Mesenchymal stem cell (in vitro differentiated cells and primary cell): ENCODE results near the gene FMNL3.

Source experiments
- DNase-seq: peaks from one replicate; pipeline ENCODE4 v3.0.0-alpha.2; 2013
- H2AFZ ChIP-seq: one replicate; pipeline ENCODE4 v1.6.1; 2013; ENCODE audit warnings: low read depth, mild to moderate bottlenecking, control low read depth, inconsistent platforms, low read length, moderate library complexity
- H2AK5ac ChIP-seq: 2 replicates; pipeline ENCODE4 v1.6.1; 2013; ENCODE audit warnings: low read length, moderate library complexity, mild to moderate bottlenecking, inconsistent platforms; ENCODE audit not compliant: severe bottlenecking
- H2BK120ac ChIP-seq: one replicate; pipeline ENCODE4 v1.6.1; 2013; ENCODE audit warnings: low read depth, mild to moderate bottlenecking, inconsistent platforms, low read length, moderate library complexity
- H2BK12ac ChIP-seq, 2 experiments: one replicate each; pipeline ENCODE4 v1.6.1; 2013; ENCODE audit warnings: inconsistent platforms in 2 of 2, low read length in 2 of 2, mild to moderate bottlenecking in 2 of 2, moderate library complexity in 2 of 2, control low read depth in 1 of 2
- H2BK15ac ChIP-seq: one replicate; pipeline ENCODE4 v1.6.1; 2013; ENCODE audit warnings: mild to moderate bottlenecking, low read depth, inconsistent platforms; ENCODE audit not compliant: poor library complexity, severe bottlenecking
- H2BK5ac ChIP-seq: 2 replicates; pipeline ENCODE4 v1.6.1; 2013; ENCODE audit warnings: low read depth, mild to moderate bottlenecking, low read length, control low read depth, inconsistent platforms; ENCODE audit not compliant: poor library complexity, severe bottlenecking
- H3K14ac ChIP-seq, 2 experiments: one replicate each; pipeline ENCODE4 v1.6.1; 2013; ENCODE audit warnings: inconsistent platforms in 2 of 2, low read length in 2 of 2, control low read depth in 1 of 2, mild to moderate bottlenecking in 1 of 2, moderate library complexity in 1 of 2
- H3K18ac ChIP-seq, 2 experiments: one replicate each; pipeline ENCODE4 v1.6.1; 2013; ENCODE audit warnings: inconsistent platforms in 2 of 2, low read length in 2 of 2, control low read depth in 1 of 2, low read depth in 1 of 2, mild to moderate bottlenecking in 1 of 2
- H3K23ac ChIP-seq, 2 experiments: one replicate each; pipeline ENCODE4 v1.6.1; 2013; ENCODE audit warnings: inconsistent platforms in 2 of 2, low read length in 2 of 2, mild to moderate bottlenecking in 2 of 2, moderate library complexity in 2 of 2, control low read depth in 1 of 2
- H3K27ac ChIP-seq: 2 replicates; pipeline ENCODE4 v1.5.1; 2013; ENCODE audit warnings: mild to moderate bottlenecking, moderate library complexity, low read length, control low read depth, inconsistent platforms; ENCODE audit not compliant: poor library complexity, severe bottlenecking
- H3K27me3 ChIP-seq, 2 experiments: 2 replicates each; pipeline versions ENCODE4 v1.6.1 to v1.7.0; 2013; ENCODE audit warnings: low read length in 2 of 2, mild to moderate bottlenecking in 2 of 2, moderate library complexity in 2 of 2, control low read depth in 1 of 2, inconsistent platforms in 1 of 2; ENCODE audit not compliant: control insufficient read depth in 1 of 2, insufficient read depth in 1 of 2
- H3K36me3 ChIP-seq, 2 experiments: 2 replicates each; pipeline versions ENCODE4 v1.6.1 to v1.7.0; 2013; ENCODE audit warnings: low read length in 2 of 2, control low read depth in 1 of 2, inconsistent platforms in 1 of 2, low read depth in 1 of 2, mild to moderate bottlenecking in 1 of 2; ENCODE audit not compliant: insufficient read depth in 2 of 2, control insufficient read depth in 1 of 2
- H3K4ac ChIP-seq, 2 experiments: one replicate each; pipeline ENCODE4 v1.6.1; 2013; ENCODE audit warnings: inconsistent platforms in 2 of 2, low read length in 2 of 2, mild to moderate bottlenecking in 2 of 2, moderate library complexity in 2 of 2, control low read depth in 1 of 2, low read depth in 1 of 2
- H3K4me1 ChIP-seq: 2 replicates; pipeline ENCODE4 v1.6.1; 2013; ENCODE audit warnings: low read depth, low read length, control low read depth; ENCODE audit not compliant: control insufficient read depth, insufficient read depth
- H3K4me2 ChIP-seq: 2 replicates; pipeline ENCODE4 v1.6.1; 2013; ENCODE audit warnings: low read length, mild to moderate bottlenecking, inconsistent platforms; ENCODE audit not compliant: poor library complexity, severe bottlenecking
- H3K4me3 ChIP-seq, 2 experiments: 2 replicates each; pipeline versions ENCODE4 v1.5.1 to v1.7.0; 2013; ENCODE audit warnings: low read length in 2 of 2, mild to moderate bottlenecking in 2 of 2, control low read depth in 1 of 2, low read depth in 1 of 2; ENCODE audit not compliant: insufficient read depth in 1 of 2
- H3K79me1 ChIP-seq: replicated peaks from 2 replicates; pipeline ENCODE4 v1.6.1; 2013; ENCODE audit warnings: mild to moderate bottlenecking, control low read depth, low read length, inconsistent platforms; ENCODE audit not compliant: poor library complexity, severe bottlenecking
- H3K9ac ChIP-seq: 2 replicates; pipeline ENCODE4 v1.7.0; 2013; ENCODE audit warnings: mild to moderate bottlenecking, low read length, moderate library complexity
- H3K9me3 ChIP-seq: 2 replicates; pipeline ENCODE4 v1.7.0; 2013; ENCODE audit warnings: mild to moderate bottlenecking, low read length; ENCODE audit not compliant: control insufficient read depth
- H4K8ac ChIP-seq: one replicate; pipeline ENCODE4 v1.6.1; 2013; ENCODE audit warnings: inconsistent platforms, mild to moderate bottlenecking, low read length, moderate library complexity
- H4K91ac ChIP-seq: one replicate; pipeline ENCODE4 v1.6.1; 2013; ENCODE audit warnings: mild to moderate bottlenecking, low read length, inconsistent platforms
- WGBS: methylation state at CpG from one replicate; pipeline ENCODE4 v1.1.7; 2013; ENCODE audit warnings: mixed read lengths; 5-methylcytosine and 5-hydroxymethylcytosine counted together

The FMNL3 gene

GRCh38 chr12:49642370-49642802 lies 64.8 kb downstream of the FMNL3 start:
- no peak overlapping the region for H3K4me2 ChIP-seq
- H3K27me3 ChIP-seq: no peaks in the 10 kb centered on the region
- no peak overlapping the region for H2BK5ac ChIP-seq
- peaks cover 5% of the 10 kb centered on the region for H3K79me1 ChIP-seq
- H2BK120ac ChIP-seq: no peak overlapping the region
- H3K27ac ChIP-seq: no peak overlapping the region
- no peak overlapping the region for H2BK12ac ChIP-seq
- H3K4me1 ChIP-seq: peaks cover 1% of the 10 kb centered on the region
- H3K36me3 ChIP-seq: peaks cover 57 to 87% of the 10 kb centered on the region in 2 experiments
- no peak overlapping the region for H2AK5ac ChIP-seq
- H3K9ac ChIP-seq: no peak overlapping the region
- no peak overlapping the region for H4K8ac ChIP-seq
- no peak overlapping the region for H4K91ac ChIP-seq
- no peak overlapping the region for H2AFZ ChIP-seq
- no peak overlapping the region for H2BK15ac ChIP-seq
- no peaks in the 10 kb centered on the region for H3K9me3 ChIP-seq
- H3K23ac ChIP-seq: no peak overlapping the region
- no peak overlapping the region for H3K4ac ChIP-seq
- 92% methylated on average over 11 of the region's 11 CpGs for WGBS
- H3K14ac ChIP-seq: no peak overlapping the region
- H3K4me3 ChIP-seq: no peak overlapping the region
- H3K18ac ChIP-seq: no peak overlapping the region
- DNase-seq: no peak

- Histone ChIP-seq H3K36me3 (peaks cover 51 to 91% of the 10 kb centered on the region in 2 experiments), H2AFZ (no peak overlapping the region), H2AK5ac (no peak overlapping the region), H3K9me3 (no peaks in the 10 kb centered on the region), H4K8ac (no peak overlapping the region), H4K91ac (no peak overlapping the region), H2BK5ac (no peak overlapping the region), H3K4me2 (no peak overlapping the region), H3K27ac (no peak overlapping the region), H3K14ac (no peak overlapping the region), H3K4me1 (peaks cover 3% of the 10 kb centered on the region), H3K18ac (no peak overlapping the region), H2BK120ac (no peak overlapping the region), H3K23ac (no peak overlapping the region), H2BK15ac (no peak overlapping the region), H2BK12ac (no peak overlapping the region), H3K4ac (no peak overlapping the region), H3K27me3 (no peaks in the 10 kb centered on the region), H3K4me3 (no peak overlapping the region), H3K79me1 (peaks cover 5% of the 10 kb centered on the region), H3K9ac (no peak overlapping the region)
- no peak for DNase-seq
- 96% methylated on average over 17 of the region's 17 CpGs for WGBS
Measured at GRCh38 chr12:49641748-49642369, 65.3 kb downstream of the FMNL3 start.

GRCh38 chr12:49636979-49637755 lies 70.0 kb downstream of the FMNL3 start:
- peaks cover 42 to 85% of the 10 kb centered on the region in 2 experiments for H3K36me3 ChIP-seq
- H2BK12ac ChIP-seq: peak overlapping the region in 1 of 2 experiments; percentile 1
- H2BK120ac ChIP-seq: no peak overlapping the region
- H3K79me1 ChIP-seq: no peaks in the 10 kb centered on the region
- no peak overlapping the region for H3K27ac ChIP-seq
- H3K4ac ChIP-seq: no peak overlapping the region
- H4K91ac ChIP-seq: peak overlapping the region; percentile 37
- peaks cover 6% of the 10 kb centered on the region for H3K4me1 ChIP-seq
- no peak overlapping the region for H3K4me3 ChIP-seq
- no peak overlapping the region for H2BK5ac ChIP-seq
- no peak overlapping the region for H3K4me2 ChIP-seq
- peak overlapping the region; percentile 65 for H3K9ac ChIP-seq
- peak; percentile 78 for DNase-seq
- H3K18ac ChIP-seq: peak overlapping the region in 1 of 2 experiments; percentile 5
- peak overlapping the region; percentile 73 for H4K8ac ChIP-seq
- no peak overlapping the region for H2BK15ac ChIP-seq
- H3K9me3 ChIP-seq: no peaks in the 10 kb centered on the region
- no peak overlapping the region for H3K14ac ChIP-seq
- no peaks in the 10 kb centered on the region for H3K27me3 ChIP-seq
- H2AFZ ChIP-seq: no peak overlapping the region
- H3K23ac ChIP-seq: no peak overlapping the region
- WGBS: 58% methylated on average over 5 of the region's 9 CpGs
- no peak overlapping the region for H2AK5ac ChIP-seq

- peaks cover 6% of the 10 kb centered on the region for H3K4me1 ChIP-seq
- H3K14ac ChIP-seq: no peak overlapping the region
- no peak overlapping the region for H3K4me2 ChIP-seq
- no peak overlapping the region for H2AK5ac ChIP-seq
- no peak overlapping the region for H3K27ac ChIP-seq
- H2BK15ac ChIP-seq: no peak overlapping the region
- peak overlapping the region; percentile 56 for H4K8ac ChIP-seq
- no peak overlapping the region for H3K4ac ChIP-seq
- no peak for DNase-seq
- H2BK5ac ChIP-seq: no peak overlapping the region
- no peak overlapping the region for H2BK120ac ChIP-seq
- H3K36me3 ChIP-seq: peaks cover 40 to 85% of the 10 kb centered on the region in 2 experiments
- H2BK12ac ChIP-seq: no peak overlapping the region
- H3K23ac ChIP-seq: no peak overlapping the region
- no peak overlapping the region for H3K18ac ChIP-seq
- no peaks in the 10 kb centered on the region for H3K79me1 ChIP-seq
- H3K9me3 ChIP-seq: no peaks in the 10 kb centered on the region
- peak overlapping the region; percentile 65 for H3K9ac ChIP-seq
- H3K27me3 ChIP-seq: no peaks in the 10 kb centered on the region
- no peak overlapping the region for H3K4me3 ChIP-seq
- H2AFZ ChIP-seq: no peak overlapping the region
- WGBS: 89% methylated on average over 13 of the region's 13 CpGs
- no peak overlapping the region for H4K91ac ChIP-seq
Measured at GRCh38 chr12:49636574-49636973, 70.6 kb downstream of the FMNL3 start.
